ENCODE data around the gene PPP1R7. TPM values are rescaled to one million over a fixed set of nuclear protein-coding genes. Genes with fewer than 3 reads are reported as not detected.

PPP1R7 gene
- total RNA-seq, 1 donor from 2014 or later: 55.5 TPM

- Mint-ChIP-seq H3K27ac (ENCODE audit: unreplicated experiment) (no peak overlapping the region), H3K4me1 (ENCODE audit: unreplicated experiment) (no peaks in the 10 kb centered on the region), H3K27me3 (ENCODE audit: unreplicated experiment) (no peaks in the 10 kb centered on the region), H3K9me3 (ENCODE audit: unreplicated experiment) (no peaks in the 10 kb centered on the region), H3K4me3 (ENCODE audit: unreplicated experiment) (no peak overlapping the region), H3K36me3 (ENCODE audit: unreplicated experiment) (peaks cover 4% of the 10 kb centered on the region)
- no peak for DNase-seq (ENCODE audit: extremely low spot score, unreplicated experiment)
- TF ChIP-seq CTCF (IDR thresholded peaks at IDR 0.05): no peak
These were observed 39.4 kb upstream of the PPP1R7 start for GRCh38 chr2:241110607-241111439.

GRCh38 chr2:241111440-241111805 is 38.8 kb upstream of the PPP1R7 start:
- no peak for DNase-seq (ENCODE audit: extremely low spot score, unreplicated experiment)
- no peak for TF ChIP-seq CTCF (IDR thresholded peaks at IDR 0.05)
- no peaks in the 10 kb centered on the region for H3K9me3 Mint-ChIP-seq (ENCODE audit: unreplicated experiment)
- H3K36me3 Mint-ChIP-seq (ENCODE audit: unreplicated experiment): peaks cover 4% of the 10 kb centered on the region
- H3K27me3 Mint-ChIP-seq (ENCODE audit: unreplicated experiment): no peaks in the 10 kb centered on the region
- H3K4me1 Mint-ChIP-seq (ENCODE audit: unreplicated experiment): no peaks in the 10 kb centered on the region
- H3K27ac Mint-ChIP-seq (ENCODE audit: unreplicated experiment): no peak overlapping the region
- no peak overlapping the region for H3K4me3 Mint-ChIP-seq (ENCODE audit: unreplicated experiment)

- peaks cover 4% of the 10 kb centered on the region for H3K36me3 Mint-ChIP-seq (ENCODE audit: unreplicated experiment)
- H3K27ac Mint-ChIP-seq (ENCODE audit: unreplicated experiment): no peak overlapping the region
- H3K9me3 Mint-ChIP-seq (ENCODE audit: unreplicated experiment): no peaks in the 10 kb centered on the region
- DNase-seq (ENCODE audit: extremely low spot score, unreplicated experiment): no peak
- H3K4me1 Mint-ChIP-seq (ENCODE audit: unreplicated experiment): no peaks in the 10 kb centered on the region
- H3K4me3 Mint-ChIP-seq (ENCODE audit: unreplicated experiment): no peak overlapping the region
- no peak for TF ChIP-seq CTCF (IDR thresholded peaks at IDR 0.05)
- no peaks in the 10 kb centered on the region for H3K27me3 Mint-ChIP-seq (ENCODE audit: unreplicated experiment)
These were observed 38.2 kb upstream of the PPP1R7 start for GRCh38 chr2:241112046-241112445.

- H3K9me3 Mint-ChIP-seq (ENCODE audit: unreplicated experiment): no peaks in the 10 kb centered on the region
These were observed 37.7 kb upstream of the PPP1R7 start for GRCh38 chr2:241112592-241112991.

More at GRCh38 chr2:241112592-241112991, 37.7 kb upstream of the PPP1R7 start:
- Mint-ChIP-seq H3K27me3 (ENCODE audit: unreplicated experiment) (no peaks in the 10 kb centered on the region), H3K36me3 (ENCODE audit: unreplicated experiment) (peaks cover 4% of the 10 kb centered on the region), H3K27ac (ENCODE audit: unreplicated experiment) (no peak overlapping the region), H3K4me1 (ENCODE audit: unreplicated experiment) (no peaks in the 10 kb centered on the region), H3K4me3 (ENCODE audit: unreplicated experiment) (no peak overlapping the region)
- DNase-seq (ENCODE audit: extremely low spot score, unreplicated experiment): no peak
- no peak for TF ChIP-seq CTCF (IDR thresholded peaks at IDR 0.05)

Data from osteocyte (in vitro differentiated cells).